HG03139 (cell line): ENCODE results near the gene RMDN2.
"Not testable (repeated sequence)": the region's sequence is repeated elsewhere in the genome, so short reads cannot be mapped to it uniquely, and the experiment has no call there.

Experiments used
- ATAC-seq: cut with Tn5 transposase; IDR thresholded peaks from one replicate; pipeline ENCODE4 v1.9.1; 2021; ENCODE audit not compliant: unreplicated experiment

RMDN2 gene

GRCh38 chr2:37928377-37928776 lies 3.3 kb downstream of the RMDN2 start:
- no peak for ATAC-seq

- not testable (repeated sequence) for ATAC-seq
Observed at GRCh38 chr2:37930392-37930791, 5.3 kb downstream of the RMDN2 start.

- not testable (repeated sequence) for ATAC-seq
Observed at GRCh38 chr2:37932873-37933272, 7.8 kb downstream of the RMDN2 start.

GRCh38 chr2:37934591-37935513 lies 9.8 kb downstream of the RMDN2 start:
- ATAC-seq = peak; percentile 86

GRCh38 chr2:37937568-37937967 lies 12.5 kb downstream of the RMDN2 start:
- not testable (repeated sequence) for ATAC-seq

- not testable (repeated sequence) for ATAC-seq
Observed at GRCh38 chr2:37941267-37941666, 16.2 kb downstream of the RMDN2 start.

GRCh38 chr2:37944268-37944667 lies 19.2 kb downstream of the RMDN2 start:
- ATAC-seq = no peak

GRCh38 chr2:37947306-37947705 lies 22.2 kb downstream of the RMDN2 start:
- ATAC-seq = no peak

- not testable (repeated sequence) for ATAC-seq
Observed at GRCh38 chr2:37962018-37962739, 37.1 kb downstream of the RMDN2 start.

GRCh38 chr2:37962740-37963121 lies 37.6 kb downstream of the RMDN2 start:
- not testable (repeated sequence) for ATAC-seq

GRCh38 chr2:37963901-37964300 lies 38.8 kb downstream of the RMDN2 start:
- ATAC-seq = not testable (repeated sequence)

GRCh38 chr2:37966326-37966725 lies 41.2 kb downstream of the RMDN2 start:
- ATAC-seq = no peak

- ATAC-seq = no peak
Observed at GRCh38 chr2:37969731-37970130, 44.6 kb downstream of the RMDN2 start.

- ATAC-seq = no peak
Observed at GRCh38 chr2:37971971-37972370, 46.9 kb downstream of the RMDN2 start.

GRCh38 chr2:37973615-37974353 lies 48.7 kb downstream of the RMDN2 start:
- no peak for ATAC-seq

GRCh38 chr2:37975808-37976207 lies 50.7 kb downstream of the RMDN2 start:
- ATAC-seq = no peak

- no peak for ATAC-seq
Observed at GRCh38 chr2:37976411-37976810, 51.3 kb downstream of the RMDN2 start.

GRCh38 chr2:37982147-37982582 lies 57.1 kb downstream of the RMDN2 start:
- ATAC-seq = no peak

- no peak for ATAC-seq
Observed at GRCh38 chr2:37982847-37983246, 57.8 kb downstream of the RMDN2 start.

GRCh38 chr2:37983719-37984118 lies 58.6 kb downstream of the RMDN2 start:
- no peak for ATAC-seq

- ATAC-seq = no peak
Observed at GRCh38 chr2:37984176-37984575, 59.1 kb downstream of the RMDN2 start.
